Neuronal stem cell (in vitro differentiated cells): ENCODE data around the gene ARFIP2.

Source experiments
- DNase-seq: peaks from one replicate; pipeline ENCODE4 v3.0.0-alpha.2; 2013; ENCODE audit warnings: low spot score
- H2AFZ ChIP-seq: one replicate; pipeline ENCODE4 v1.6.1; 2013; ENCODE audit warnings: mild to moderate bottlenecking, low read length, inconsistent platforms
- H2AK5ac ChIP-seq: 2 replicates; pipeline ENCODE4 v1.6.1; 2013; ENCODE audit warnings: low read depth, mild to moderate bottlenecking, inconsistent platforms, low read length, moderate library complexity, mixed read lengths
- H2BK120ac ChIP-seq: 2 replicates; pipeline ENCODE4 v1.6.1; 2013; ENCODE audit warnings: low read depth, mild to moderate bottlenecking, inconsistent platforms, low read length, moderate library complexity, mixed read lengths
- H2BK12ac ChIP-seq: one replicate; pipeline ENCODE4 v1.6.1; 2013; ENCODE audit warnings: low read length, inconsistent platforms
- H2BK15ac ChIP-seq: 2 replicates; pipeline ENCODE4 v1.6.1; 2013; ENCODE audit warnings: mild to moderate bottlenecking, low read length, inconsistent platforms, mixed read lengths
- H2BK5ac ChIP-seq: one replicate; pipeline ENCODE4 v1.6.1; 2013; ENCODE audit warnings: inconsistent platforms, mild to moderate bottlenecking, low read length, moderate library complexity
- H3K14ac ChIP-seq: one replicate; pipeline ENCODE4 v1.6.1; 2013; ENCODE audit warnings: low read length, inconsistent platforms
- H3K18ac ChIP-seq: 2 replicates; pipeline ENCODE4 v1.6.1; 2013; ENCODE audit warnings: low read length, inconsistent platforms
- H3K23ac ChIP-seq: 2 replicates; pipeline ENCODE4 v1.6.1; 2013; ENCODE audit warnings: low read depth, mild to moderate bottlenecking, mixed read lengths, low read length, inconsistent platforms; ENCODE audit not compliant: poor library complexity
- H3K27ac ChIP-seq: replicated peaks from 3 replicates; pipeline ENCODE4 v1.5.1; 2013; ENCODE audit warnings: low read length, inconsistent platforms
- H3K27me3 ChIP-seq, 3 experiments: 2 replicates each; pipeline ENCODE4 v1.6.1; 2013; ENCODE audit warnings: low read length in 3 of 3, mild to moderate bottlenecking in 2 of 3, inconsistent platforms in 1 of 3, low read depth in 1 of 3, mixed read lengths in 1 of 3, moderate library complexity in 1 of 3; ENCODE audit not compliant: control insufficient read depth in 3 of 3, insufficient read depth in 3 of 3
- H3K36me3 ChIP-seq, 2 donors: replicated peaks in 1 of 2; 2 replicates each; pipeline ENCODE4 v1.6.1; 2013; ENCODE audit warnings: low read length in 2 of 2; ENCODE audit not compliant: control insufficient read depth in 2 of 2, insufficient read depth in 2 of 2
- H3K4ac ChIP-seq: 2 replicates; pipeline ENCODE4 v1.6.1; 2013; ENCODE audit warnings: inconsistent platforms, mild to moderate bottlenecking, low read length, moderate library complexity
- H3K4me1 ChIP-seq, 2 donors: 1 replicate in 1 of 2; 2 replicates in 1 of 2; pipeline ENCODE4 v1.6.1; 2013; ENCODE audit warnings: low read length in 2 of 2, low read depth in 1 of 2; ENCODE audit not compliant: control insufficient read depth in 2 of 2, insufficient read depth in 1 of 2
- H3K4me2 ChIP-seq: one replicate; pipeline ENCODE4 v1.6.1; 2013; ENCODE audit warnings: mild to moderate bottlenecking, low read length, inconsistent platforms; ENCODE audit not compliant: insufficient read depth, poor library complexity, severe bottlenecking
- H3K4me3 ChIP-seq, 2 donors: 2 replicates each; pipeline ENCODE4 v1.5.1; 2013; ENCODE audit warnings: low read length in 2 of 2, mild to moderate bottlenecking in 2 of 2, inconsistent platforms in 1 of 2, moderate library complexity in 1 of 2
- H3K79me1 ChIP-seq: one replicate; pipeline ENCODE4 v1.6.1; 2013; ENCODE audit warnings: low read depth, mild to moderate bottlenecking, inconsistent platforms, low read length, moderate library complexity
- H3K9ac ChIP-seq: one replicate; pipeline ENCODE4 v1.6.1; 2013; ENCODE audit warnings: mild to moderate bottlenecking, low read depth, low read length, inconsistent platforms; ENCODE audit not compliant: poor library complexity
- H3K9me3 ChIP-seq, 2 donors: replicated peaks in 1 of 2; 2 replicates each; pipeline versions ENCODE3 to v1.6.1; 2013; ENCODE audit warnings: low read length in 2 of 2, mild to moderate bottlenecking in 2 of 2, inconsistent platforms in 1 of 2, low read depth in 1 of 2, mixed read lengths in 1 of 2, moderate library complexity in 1 of 2; ENCODE audit not compliant: control insufficient read depth in 2 of 2, insufficient read depth in 1 of 2
- H4K8ac ChIP-seq: one replicate; pipeline ENCODE4 v1.6.1; 2013; ENCODE audit warnings: low read depth, mild to moderate bottlenecking, inconsistent platforms, low read length, moderate library complexity
- H4K91ac ChIP-seq: one replicate; pipeline ENCODE4 v1.6.1; 2013; ENCODE audit warnings: low read length, low read depth, mild to moderate bottlenecking, inconsistent platforms; ENCODE audit not compliant: poor library complexity
- WGBS, 2 donors: extraction: QIAGEN DNeasy Blood & Tissue Kit; methylation state at CpG; one replicate each; pipeline ENCODE4 v1.1.7; 2013; ENCODE audit warnings: missing lambda C conversion rate in 2 of 2, mixed read lengths in 1 of 2; ENCODE audit not compliant: insufficient read length in 2 of 2, insufficient replicate concordance in 1 of 2; ENCODE audit errors: extremely low coverage in 2 of 2; 5-methylcytosine and 5-hydroxymethylcytosine counted together

ARFIP2 gene

DNA sequence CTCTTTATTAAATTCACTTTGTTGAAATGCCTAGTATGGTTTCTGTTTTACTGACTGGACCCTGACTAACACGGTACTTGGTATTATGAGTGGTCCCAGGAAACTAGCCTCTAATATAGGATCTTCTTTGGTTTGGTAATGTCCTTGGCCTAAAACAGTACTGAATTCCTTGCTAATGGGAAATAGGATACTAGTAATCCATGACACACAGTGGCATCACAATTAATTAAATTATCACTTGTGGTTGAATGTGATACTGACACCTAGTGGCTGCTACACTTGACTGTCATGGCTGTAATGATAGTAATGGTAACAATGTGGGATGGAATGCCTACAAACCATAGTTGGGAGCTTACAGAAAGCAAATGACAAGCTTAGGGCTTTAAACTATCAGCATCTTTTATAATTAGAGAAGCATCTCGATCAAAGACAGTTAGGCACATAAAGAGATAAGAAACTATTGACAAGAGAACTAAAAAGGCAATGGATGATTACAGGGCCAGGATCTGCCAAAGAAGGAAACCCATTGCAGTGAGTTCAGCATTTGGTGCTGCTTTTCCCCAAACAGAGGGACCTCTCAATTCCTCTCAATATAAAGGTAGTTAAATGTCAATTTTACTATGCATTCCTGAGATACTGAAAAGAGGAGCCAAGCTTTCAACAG, 24.6 kb upstream of the ARFIP2 start:
- H4K8ac ChIP-seq: no peak overlapping the region
- H2BK12ac ChIP-seq: no peak overlapping the region
- H3K4ac ChIP-seq: no peak overlapping the region
- H4K91ac ChIP-seq: no peak overlapping the region
- H2AFZ ChIP-seq: no peak overlapping the region
- H3K4me2 ChIP-seq: no peak overlapping the region
- no peak overlapping the region for H2BK120ac ChIP-seq
- H2AK5ac ChIP-seq: no peak overlapping the region
- no peaks in the 10 kb centered on the region for H3K4me1 ChIP-seq
- no peak overlapping the region for H3K14ac ChIP-seq
- H3K9me3 ChIP-seq: no peaks in the 10 kb centered on the region
- H2BK5ac ChIP-seq: no peak overlapping the region
- no peaks in the 10 kb centered on the region for H3K79me1 ChIP-seq
- no peak overlapping the region for H3K4me3 ChIP-seq
- no peak overlapping the region for H3K27ac ChIP-seq
- DNase-seq: no peak
- no peak overlapping the region for H3K9ac ChIP-seq
- no peak overlapping the region for H3K18ac ChIP-seq
- no peaks in the 10 kb centered on the region for H3K27me3 ChIP-seq
- no peak overlapping the region for H2BK15ac ChIP-seq
- no peak overlapping the region for H3K23ac ChIP-seq
- no CpG with 5 or more reads among the region's 2 CpGs for WGBS, 2 donors
- H3K36me3 ChIP-seq: peaks cover 3 to 40% of the 10 kb centered on the region in 2 donors

DNA sequence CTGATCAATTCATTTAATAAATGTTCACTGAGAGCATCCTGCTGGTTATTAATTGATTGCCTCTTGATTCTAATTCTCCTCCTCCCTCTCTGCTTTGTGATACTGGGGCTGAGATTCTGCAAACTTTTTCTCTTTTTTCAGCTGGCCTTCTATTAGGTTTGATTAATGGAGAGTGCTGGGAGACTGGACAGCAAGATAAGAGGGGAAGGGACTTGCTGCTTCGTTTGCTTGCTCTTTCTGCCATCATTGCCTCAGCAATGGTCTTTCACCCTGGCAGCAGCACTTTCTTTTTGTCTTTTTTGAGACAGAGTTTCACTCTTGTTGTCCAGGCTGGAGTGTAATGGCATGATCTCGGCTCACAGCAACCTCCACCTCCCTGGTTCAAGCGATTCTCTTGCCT, 23.0 kb upstream of the ARFIP2 start:
- Histone ChIP-seq H3K4me1 (no peaks in the 10 kb centered on the region), H3K9ac (no peak overlapping the region), H2BK120ac (no peak overlapping the region), H2AFZ (no peak overlapping the region), H2AK5ac (no peak overlapping the region), H3K9me3 (no peaks in the 10 kb centered on the region), H3K4me3 (no peak overlapping the region), H3K27me3 (no peaks in the 10 kb centered on the region), H3K4me2 (no peak overlapping the region), H3K4ac (no peak overlapping the region), H2BK5ac (no peak overlapping the region), H3K79me1 (no peaks in the 10 kb centered on the region), H3K23ac (no peak overlapping the region), H3K14ac (no peak overlapping the region), H4K91ac (no peak overlapping the region), H3K18ac (no peak overlapping the region), H3K27ac (no peak overlapping the region), H2BK15ac (no peak overlapping the region), H3K36me3 (peaks cover 3 to 32% of the 10 kb centered on the region in 2 donors), H4K8ac (no peak overlapping the region), H2BK12ac (no peak overlapping the region)
- WGBS, 2 donors: no CpG with 5 or more reads among the region's 3 CpGs
- no peak for DNase-seq

DNA sequence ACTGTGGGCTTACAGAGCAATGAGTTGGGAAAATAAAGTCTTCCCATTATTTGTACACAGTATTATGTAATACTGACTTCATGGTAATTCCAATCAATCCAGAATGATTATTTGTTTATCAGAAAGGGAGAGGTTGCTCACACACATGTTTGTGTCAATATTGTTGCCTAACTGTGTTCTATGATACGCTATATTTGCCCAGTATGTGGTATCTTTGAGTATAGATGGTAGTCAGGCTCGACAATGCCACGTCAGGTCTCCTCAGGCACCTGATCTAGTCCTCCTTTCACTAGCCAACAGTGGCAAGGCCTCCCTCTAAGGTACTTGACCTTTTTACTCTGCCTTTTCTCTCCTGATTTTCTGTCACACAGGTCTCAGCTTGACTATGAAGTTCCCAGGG, 21.3 kb upstream of the ARFIP2 start:
- no peak overlapping the region for H3K23ac ChIP-seq
- H2AK5ac ChIP-seq: no peak overlapping the region
- H3K27me3 ChIP-seq: no peaks in the 10 kb centered on the region
- peaks cover 14 to 45% of the 10 kb centered on the region in 2 donors for H3K36me3 ChIP-seq
- H3K4me1 ChIP-seq: no peaks in the 10 kb centered on the region
- H2BK15ac ChIP-seq: no peak overlapping the region
- H3K9ac ChIP-seq: no peak overlapping the region
- H3K4me2 ChIP-seq: no peak overlapping the region
- H3K9me3 ChIP-seq: no peaks in the 10 kb centered on the region
- no peak overlapping the region for H3K4ac ChIP-seq
- H3K27ac ChIP-seq: no peak overlapping the region
- H4K8ac ChIP-seq: no peak overlapping the region
- no peak overlapping the region for H3K18ac ChIP-seq
- H3K4me3 ChIP-seq: no peak overlapping the region
- no CpG with 5 or more reads among the region's 3 CpGs for WGBS, 2 donors
- no peak overlapping the region for H2BK5ac ChIP-seq
- no peak overlapping the region for H4K91ac ChIP-seq
- no peak overlapping the region for H2AFZ ChIP-seq
- H2BK120ac ChIP-seq: no peak overlapping the region
- no peaks in the 10 kb centered on the region for H3K79me1 ChIP-seq
- no peak overlapping the region for H3K14ac ChIP-seq
- H2BK12ac ChIP-seq: no peak overlapping the region
- DNase-seq: no peak

DNA sequence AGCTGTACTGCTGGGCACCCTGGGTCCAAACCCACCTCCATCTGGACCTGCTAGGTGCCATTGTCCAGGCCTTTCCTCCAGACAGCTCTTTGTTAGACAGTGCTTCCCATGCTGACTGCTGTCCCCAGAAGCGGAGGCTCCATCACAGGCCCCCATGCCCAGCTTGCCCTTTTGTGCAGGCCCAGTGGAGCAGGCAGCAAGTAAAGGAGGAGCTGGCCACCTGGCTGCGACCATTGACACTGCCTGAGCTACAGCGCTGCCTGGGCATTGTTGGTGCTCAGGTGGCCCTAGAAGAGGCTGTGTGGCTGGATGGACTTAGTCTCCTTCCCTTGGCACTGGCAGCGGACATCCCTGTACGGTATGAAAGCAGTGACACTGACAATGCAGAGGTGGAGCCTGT, 17.4 kb upstream of the ARFIP2 start:
- H4K91ac ChIP-seq: no peak overlapping the region
- no peak overlapping the region for H2BK120ac ChIP-seq
- DNase-seq: no peak
- H3K79me1 ChIP-seq: no peaks in the 10 kb centered on the region
- no peaks in the 10 kb centered on the region for H3K9me3 ChIP-seq
- no CpG with 5 or more reads among the region's 5 CpGs for WGBS, 2 donors
- H3K23ac ChIP-seq: no peak overlapping the region
- no peak overlapping the region for H3K4me2 ChIP-seq
- H3K9ac ChIP-seq: no peak overlapping the region
- no peaks in the 10 kb centered on the region for H3K27me3 ChIP-seq
- H2AFZ ChIP-seq: no peak overlapping the region
- H3K18ac ChIP-seq: no peak overlapping the region
- no peak overlapping the region for H3K4ac ChIP-seq
- H4K8ac ChIP-seq: no peak overlapping the region
- H2BK5ac ChIP-seq: no peak overlapping the region
- no peak overlapping the region for H3K14ac ChIP-seq
- H2BK12ac ChIP-seq: no peak overlapping the region
- H2AK5ac ChIP-seq: peak overlapping the region; percentile 47
- H3K36me3 ChIP-seq: peaks cover 14 to 53% of the 10 kb centered on the region in 2 donors
- peak overlapping the region in 1 of 2 donors; percentile 20 for H3K4me3 ChIP-seq
- no peak overlapping the region for H2BK15ac ChIP-seq
- H3K27ac ChIP-seq: no peak overlapping the region
- H3K4me1 ChIP-seq: peaks cover 0 to 2% of the 10 kb centered on the region in 2 donors
